ENCODE results near the gene CLDN2.

CLDN2 gene

DNA sequence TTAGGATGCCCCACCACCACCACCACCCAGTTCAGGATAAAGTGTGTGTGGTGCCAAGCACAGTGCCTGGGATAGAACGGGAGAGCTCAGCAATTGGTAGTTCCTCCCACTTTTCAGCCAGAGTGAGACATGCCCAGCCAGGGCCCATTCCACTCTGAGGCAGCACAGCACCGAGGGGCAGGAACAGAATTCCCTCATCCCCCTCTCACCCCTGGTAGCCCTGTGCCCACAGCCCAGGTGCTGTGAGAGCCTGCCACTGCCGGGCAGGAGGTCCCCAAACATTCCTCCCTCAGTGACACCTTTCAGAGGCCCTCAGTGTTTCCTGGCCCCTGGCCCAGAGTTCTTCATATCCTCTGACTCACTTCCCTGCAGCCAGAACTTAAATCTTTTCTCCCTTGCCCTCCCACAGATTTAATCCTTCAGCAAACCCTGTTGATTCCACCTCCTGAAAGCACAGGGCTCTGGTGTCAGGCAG lies 25.2 kb upstream of the CLDN2 start:
- no peak for DNase-seq (ENCODE audit: insufficient read length, low spot score)
- no peak for FAIRE-seq
- TF ChIP-seq, protein P1, sequence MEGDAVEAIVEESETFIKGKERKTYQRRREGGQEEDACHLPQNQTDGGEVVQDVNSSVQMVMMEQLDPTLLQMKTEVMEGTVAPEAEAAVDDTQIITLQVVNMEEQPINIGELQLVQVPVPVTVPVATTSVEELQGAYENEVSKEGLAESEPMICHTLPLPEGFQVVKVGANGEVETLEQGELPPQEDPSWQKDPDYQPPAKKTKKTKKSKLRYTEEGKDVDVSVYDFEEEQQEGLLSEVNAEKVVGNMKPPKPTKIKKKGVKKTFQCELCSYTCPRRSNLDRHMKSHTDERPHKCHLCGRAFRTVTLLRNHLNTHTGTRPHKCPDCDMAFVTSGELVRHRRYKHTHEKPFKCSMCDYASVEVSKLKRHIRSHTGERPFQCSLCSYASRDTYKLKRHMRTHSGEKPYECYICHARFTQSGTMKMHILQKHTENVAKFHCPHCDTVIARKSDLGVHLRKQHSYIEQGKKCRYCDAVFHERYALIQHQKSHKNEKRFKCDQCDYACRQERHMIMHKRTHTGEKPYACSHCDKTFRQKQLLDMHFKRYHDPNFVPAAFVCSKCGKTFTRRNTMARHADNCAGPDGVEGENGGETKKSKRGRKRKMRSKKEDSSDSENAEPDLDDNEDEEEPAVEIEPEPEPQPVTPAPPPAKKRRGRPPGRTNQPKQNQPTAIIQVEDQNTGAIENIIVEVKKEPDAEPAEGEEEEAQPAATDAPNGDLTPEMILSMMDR (IDR thresholded peaks at IDR 0.05; ENCODE audit: insufficient read depth, missing control alignments), result no peak

DNA sequence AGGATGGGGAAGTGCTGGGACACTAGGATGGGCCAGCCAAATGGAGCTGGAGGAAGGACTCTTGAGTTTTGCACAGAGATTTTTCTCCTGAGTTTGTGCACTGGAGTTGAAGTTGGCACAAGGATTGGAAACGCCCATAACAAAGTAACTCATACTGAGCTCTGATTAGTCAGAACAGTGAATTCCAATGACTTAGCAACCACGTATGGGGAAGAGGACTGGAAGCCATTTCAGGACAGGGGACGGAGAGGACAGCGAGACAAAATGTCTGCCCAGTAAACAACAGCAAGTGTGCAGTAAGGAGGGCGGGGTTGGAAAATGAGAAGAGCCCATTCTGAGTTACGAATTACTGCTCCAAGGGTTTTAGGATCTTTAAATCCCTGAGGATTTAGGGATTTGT lies 22.9 kb upstream of the CLDN2 start:
- DNase-seq (ENCODE audit: insufficient read length, low spot score) (no peak), FAIRE-seq (no peak)
- TF ChIP-seq, protein P1 (IDR thresholded peaks at IDR 0.05; ENCODE audit: insufficient read depth, missing control alignments), result no peak

DNA sequence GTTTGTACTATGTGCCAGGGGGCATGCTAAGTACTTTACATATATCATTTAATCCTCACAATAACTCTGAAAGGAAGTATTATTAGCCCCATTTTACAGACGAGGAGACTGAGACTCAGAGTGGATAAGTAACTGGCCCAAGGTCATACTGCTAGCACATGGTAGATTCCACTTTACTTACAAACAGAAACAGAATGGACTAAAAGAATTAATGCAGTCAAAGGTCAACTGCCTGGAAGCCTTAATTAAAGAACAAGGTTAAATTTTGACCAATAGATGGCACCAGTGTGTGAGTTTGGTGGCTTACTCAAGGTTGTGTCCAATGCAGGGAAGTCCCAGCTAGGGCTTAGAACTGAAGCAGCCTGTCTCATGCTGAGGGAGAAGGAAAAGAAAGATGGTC lies 21.7 kb upstream of the CLDN2 start:
- FAIRE-seq, result no peak

DNA sequence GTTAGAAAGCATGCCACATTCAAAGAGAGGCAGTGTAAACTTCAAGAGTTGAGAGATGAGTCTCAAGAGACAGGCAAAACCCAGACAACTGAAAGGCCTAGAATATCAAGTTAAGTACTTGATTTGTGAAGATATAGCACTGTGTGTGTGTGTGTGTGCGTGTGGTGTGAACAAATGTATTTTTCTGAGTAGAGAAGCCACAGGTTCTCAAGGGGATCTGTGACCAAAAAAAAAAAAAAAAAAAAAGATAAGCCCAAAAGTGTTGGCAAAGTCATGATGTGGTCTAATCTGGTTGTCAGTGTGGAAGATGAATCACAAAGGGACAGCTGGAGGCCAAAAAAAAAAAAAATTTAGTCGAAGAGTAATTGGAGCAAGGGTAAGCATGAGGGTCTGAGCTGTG lies 20.9 kb upstream of the CLDN2 start:
- no peak for FAIRE-seq
- TF ChIP-seq, protein P1 (IDR thresholded peaks at IDR 0.05; ENCODE audit: insufficient read depth, missing control alignments), result no peak
- DNase-seq (ENCODE audit: insufficient read length, low spot score), result no peak

More for the DNA sequence above, 21.7 kb upstream of the CLDN2 start:
- TF ChIP-seq, protein P1 (IDR thresholded peaks at IDR 0.05; ENCODE audit: insufficient read depth, missing control alignments), result peak; percentile 28
- no peak for DNase-seq (ENCODE audit: insufficient read length, low spot score)

DNA sequence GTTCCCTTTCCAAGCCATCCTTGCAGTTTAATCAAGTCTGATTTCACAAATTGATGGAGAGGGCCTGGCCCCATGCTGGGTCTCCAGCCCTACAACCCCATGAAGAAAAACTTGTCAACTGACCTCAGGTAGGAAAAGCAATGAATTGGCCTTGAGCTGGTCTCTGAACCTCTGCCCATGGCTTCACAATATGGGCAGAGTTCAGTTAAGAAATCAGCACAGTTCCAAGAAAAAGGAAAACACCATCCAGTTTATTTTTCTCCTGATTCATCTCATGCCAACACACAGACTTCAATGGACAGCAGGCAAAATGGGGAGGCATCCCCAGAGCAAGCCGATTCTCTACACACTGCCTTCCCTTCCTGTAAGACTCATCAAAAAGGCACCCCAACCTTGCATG lies 20.4 kb upstream of the CLDN2 start:
- FAIRE-seq (no peak), DNase-seq (ENCODE audit: insufficient read length, low spot score) (no peak)
- TF ChIP-seq, protein P1 (IDR thresholded peaks at IDR 0.05; ENCODE audit: insufficient read depth, missing control alignments), result no peak

DNA sequence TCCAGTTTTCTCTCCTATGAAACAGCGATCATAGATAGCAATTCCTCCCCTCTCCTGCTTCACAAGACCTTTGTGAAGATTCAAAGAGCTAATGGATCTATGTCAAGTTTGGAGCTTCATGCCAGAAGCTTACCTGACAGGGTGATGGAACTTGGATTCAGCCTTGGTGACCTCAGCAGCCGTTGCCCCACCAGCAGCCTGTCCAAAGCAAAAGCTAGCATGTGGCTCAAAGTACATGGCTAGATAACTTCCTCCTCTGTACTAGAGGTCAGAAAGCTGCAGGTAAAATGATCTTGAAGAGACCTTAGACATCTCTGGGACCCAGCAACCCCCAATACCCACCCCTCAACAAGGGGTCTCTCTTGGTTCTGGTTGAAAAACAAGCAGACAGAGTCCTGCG lies 18.9 kb upstream of the CLDN2 start:
- DNase-seq (ENCODE audit: insufficient read length, low spot score) (no peak), FAIRE-seq (no peak)
- TF ChIP-seq, protein P1 (IDR thresholded peaks at IDR 0.05; ENCODE audit: insufficient read depth, missing control alignments), result no peak

DNA sequence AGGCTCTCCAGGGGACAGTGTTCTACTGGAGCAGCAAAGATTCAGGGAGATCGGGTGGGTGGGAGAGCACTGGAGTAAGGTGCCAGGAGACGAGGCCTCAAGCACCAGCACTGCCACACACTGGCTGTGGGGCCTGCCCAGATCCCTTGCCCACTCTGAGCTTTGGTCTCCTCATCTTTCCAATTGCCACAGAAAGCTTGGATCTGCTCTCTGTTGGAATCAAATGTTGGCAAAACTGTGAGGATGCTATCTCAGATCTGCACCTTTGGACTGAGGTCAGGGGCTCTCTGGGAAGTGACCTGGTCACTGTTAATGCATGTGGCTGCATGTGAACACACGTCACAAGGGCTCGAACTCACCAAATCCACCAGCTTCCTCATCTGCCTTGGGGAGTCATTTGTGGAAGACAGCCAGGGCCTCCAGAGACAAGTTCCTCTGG lies 18.4 kb upstream of the CLDN2 start:
- TF ChIP-seq, protein P1 (IDR thresholded peaks at IDR 0.05; ENCODE audit: insufficient read depth, missing control alignments), result no peak
- DNase-seq (ENCODE audit: insufficient read length, low spot score) (no peak), FAIRE-seq (no peak)
